Astrocyte of the spinal cord (primary cell): ENCODE data around the gene DRD3.

Source experiments
- DNase-seq: peaks from one replicate; pipeline ENCODE4 v3.0.0; 2011; ENCODE audit warnings: low read depth, low spot score
- H3K4me3 ChIP-seq: 2 replicates; pipeline ENCODE4 v1.5.1; 2011; ENCODE audit warnings: low read depth, mild to moderate bottlenecking, low read length, moderate library complexity
- CTCF ChIP-seq: IDR thresholded peaks from 2 replicates; pipeline ENCODE4 v1.5.1; 2012; ENCODE audit warnings: low read depth, mild to moderate bottlenecking, low read length, inconsistent platforms
- in situ Hi-C: cut with HindIII; loops from 2 replicates; pipeline ENCODE4 v1.10.0; 2017; ENCODE audit warnings: low sequenced_read_pairs

DRD3 gene

GRCh38 chr3:114122027-114122709, 56.7 kb downstream of the DRD3 start:
- in situ Hi-C loops = no loop called here
- peak; percentile 70 for DNase-seq

GRCh38 chr3:114120211-114120610, 58.6 kb downstream of the DRD3 start:
- TF ChIP-seq CTCF = no peak
- DNase-seq = no peak
- H3K4me3 ChIP-seq = no peak overlapping the region
- in situ Hi-C loops = no loop called here

More at GRCh38 chr3:114122027-114122709, 56.7 kb downstream of the DRD3 start:
- TF ChIP-seq CTCF = no peak
- no peak overlapping the region for H3K4me3 ChIP-seq

GRCh38 chr3:114119776-114120175, 59.1 kb downstream of the DRD3 start:
- peak; percentile 37 for DNase-seq
- in situ Hi-C loops = no loop called here

GRCh38 chr3:114115143-114115542, 63.7 kb downstream of the DRD3 start:
- no peak overlapping the region for H3K4me3 ChIP-seq
- in situ Hi-C loops = no loop called here
- no peak for TF ChIP-seq CTCF
- no peak for DNase-seq

More at GRCh38 chr3:114119776-114120175, 59.1 kb downstream of the DRD3 start:
- H3K4me3 ChIP-seq = no peak overlapping the region
- TF ChIP-seq CTCF = no peak

GRCh38 chr3:114114719-114115118, 64.1 kb downstream of the DRD3 start:
- TF ChIP-seq CTCF = no peak
- no peak overlapping the region for H3K4me3 ChIP-seq
- in situ Hi-C loops = no loop called here
- DNase-seq = no peak

GRCh38 chr3:114112696-114113095, 66.2 kb downstream of the DRD3 start:
- TF ChIP-seq CTCF = no peak
- in situ Hi-C loops = no loop called here
- no peak overlapping the region for H3K4me3 ChIP-seq
- DNase-seq = no peak
